ENCODE results near the gene CLEC4G.

Gene CLEC4G

GRCh38 chr19:7698583-7698982 is 33.3 kb downstream of the CLEC4G start:
- no peak for DNase-seq (ENCODE audit: low read depth in 2 of 2, low spot score in 1 of 2)

- DNase-seq (ENCODE audit: low read depth in 2 of 2, low spot score in 1 of 2), result no peak
Measured at GRCh38 chr19:7697721-7698287, 34.1 kb downstream of the CLEC4G start.

DNA sequence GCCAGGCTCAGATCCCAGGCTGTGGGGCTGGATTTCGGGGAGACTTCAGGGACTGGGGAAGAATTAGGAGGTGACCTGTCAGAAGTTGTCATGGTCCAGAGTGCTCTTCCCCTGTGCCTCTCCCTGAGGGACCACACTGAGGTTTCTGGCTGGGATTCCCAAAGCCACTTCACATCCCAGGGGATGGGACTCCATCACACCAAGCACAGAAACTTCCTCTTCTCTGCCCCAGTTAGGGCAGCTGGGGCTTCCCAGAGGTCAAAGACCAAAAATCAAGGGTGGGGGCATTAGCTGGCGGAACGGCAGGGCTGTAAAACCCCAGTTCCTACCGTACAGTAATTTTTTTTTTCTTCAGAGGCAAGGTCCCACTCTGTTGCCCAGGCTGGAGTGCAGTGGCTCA is 37.4 kb downstream of the CLEC4G start:
- no peak for DNase-seq (ENCODE audit: low read depth in 2 of 2, low spot score in 1 of 2)

- DNase-seq (ENCODE audit: low read depth in 2 of 2, low spot score in 1 of 2), result no peak
Measured at GRCh38 chr19:7692417-7693088, 39.4 kb downstream of the CLEC4G start.

DNA sequence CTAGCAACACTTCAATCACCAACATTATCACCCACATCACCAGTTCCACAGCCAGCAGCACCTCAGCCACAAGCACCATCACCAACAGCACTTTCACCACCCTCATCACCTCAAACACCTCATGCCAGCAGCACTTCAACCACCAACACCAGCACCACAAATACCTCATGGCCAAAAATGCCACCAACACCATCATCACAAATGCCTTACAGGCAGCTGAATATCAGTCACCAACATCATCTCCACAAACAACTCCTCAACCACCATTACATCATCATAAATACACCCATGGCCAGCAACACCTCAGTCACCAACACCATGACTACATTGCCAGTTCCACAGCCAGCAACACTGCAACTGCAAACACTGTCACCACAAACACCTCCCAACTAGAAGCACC is 40.4 kb downstream of the CLEC4G start:
- no peak for DNase-seq (ENCODE audit: low read depth in 2 of 2, low spot score in 1 of 2)

GRCh38 chr19:7690779-7691258 is 41.1 kb downstream of the CLEC4G start:
- no peak for DNase-seq (ENCODE audit: low read depth in 2 of 2, low spot score in 1 of 2)

- no peak for DNase-seq (ENCODE audit: low read depth in 2 of 2, low spot score in 1 of 2)
Measured at GRCh38 chr19:7689165-7689564, 42.7 kb downstream of the CLEC4G start.

DNA sequence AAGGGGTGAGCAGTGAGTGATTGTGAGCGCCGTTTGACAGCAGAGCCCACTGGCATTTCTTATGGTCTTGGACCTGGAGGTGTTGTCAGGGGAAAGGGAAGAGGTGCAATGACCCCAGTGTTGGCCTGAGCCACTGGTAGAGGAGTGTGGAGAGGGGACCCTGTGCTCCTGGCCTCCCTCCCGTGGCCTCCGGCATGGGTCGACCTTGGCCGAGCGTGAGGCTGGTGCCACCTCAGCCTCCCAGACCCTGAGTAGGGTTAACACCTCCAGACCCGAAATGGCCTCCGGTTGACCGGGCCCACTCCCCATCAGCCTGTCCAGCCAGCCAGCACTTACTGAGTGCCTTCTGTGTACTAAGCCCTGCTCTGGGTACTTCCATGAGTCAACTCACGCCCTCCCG is 44.7 kb downstream of the CLEC4G start:
- DNase-seq (ENCODE audit: low read depth in 2 of 2, low spot score in 1 of 2), result no peak

- DNase-seq (ENCODE audit: low read depth in 2 of 2, low spot score in 1 of 2), result no peak
Measured at GRCh38 chr19:7685546-7686445, 46.1 kb downstream of the CLEC4G start.

- DNase-seq (ENCODE audit: low read depth in 2 of 2, low spot score in 1 of 2), result no peak
Measured at GRCh38 chr19:7682175-7682855, 49.6 kb downstream of the CLEC4G start.

GRCh38 chr19:7681340-7682174 is 50.4 kb downstream of the CLEC4G start:
- DNase-seq (ENCODE audit: low read depth in 2 of 2, low spot score in 1 of 2), result peak; percentile 66 to 71

DNA sequence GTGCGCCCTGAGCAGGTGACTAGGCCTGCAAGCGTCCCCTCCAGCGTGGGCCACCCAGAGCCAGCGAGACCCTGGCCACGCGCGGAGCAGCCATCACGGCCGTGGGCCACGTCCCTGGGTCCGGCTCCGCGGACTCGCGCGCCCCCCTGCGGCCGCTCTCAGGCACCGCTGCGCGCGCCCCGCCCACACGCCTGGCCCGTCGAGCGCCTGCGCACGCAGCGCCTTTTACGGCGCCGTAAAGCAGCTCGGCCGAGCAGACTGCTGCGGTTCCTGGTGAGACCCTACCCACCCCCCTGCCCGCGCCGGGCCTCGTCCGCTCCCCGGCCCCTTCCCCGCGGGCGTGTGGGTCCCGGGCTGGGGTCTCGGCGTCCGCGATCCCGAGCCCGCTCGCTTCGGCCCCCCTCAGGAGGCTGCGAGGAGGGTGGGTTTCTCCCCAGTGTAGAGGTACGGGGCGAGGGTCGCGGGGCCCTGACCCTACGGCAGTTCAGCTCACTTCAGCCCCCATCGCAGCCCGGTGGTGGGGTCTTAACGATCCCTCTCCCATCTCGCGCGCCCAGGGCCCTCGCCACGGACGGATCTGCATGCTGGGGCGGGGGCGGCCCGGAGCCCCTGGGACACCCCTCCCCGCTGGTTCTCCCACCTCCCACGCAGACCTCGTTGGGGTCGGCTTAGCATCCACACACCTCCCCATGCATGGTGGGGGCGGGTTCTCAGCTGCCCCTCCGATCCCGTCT is 51.1 kb downstream of the CLEC4G start, which contains the start of gene TRAPPC5:
TSS of gene TRAPPC5 (plus strand) at position 228 of the 734 bp plus-strand sequence. CDS start 1,421 bp downstream, outside the sequence.
- DNase-seq (ENCODE audit: low read depth in 2 of 2, low spot score in 1 of 2), result peak; percentile 64 to 74

DNA sequence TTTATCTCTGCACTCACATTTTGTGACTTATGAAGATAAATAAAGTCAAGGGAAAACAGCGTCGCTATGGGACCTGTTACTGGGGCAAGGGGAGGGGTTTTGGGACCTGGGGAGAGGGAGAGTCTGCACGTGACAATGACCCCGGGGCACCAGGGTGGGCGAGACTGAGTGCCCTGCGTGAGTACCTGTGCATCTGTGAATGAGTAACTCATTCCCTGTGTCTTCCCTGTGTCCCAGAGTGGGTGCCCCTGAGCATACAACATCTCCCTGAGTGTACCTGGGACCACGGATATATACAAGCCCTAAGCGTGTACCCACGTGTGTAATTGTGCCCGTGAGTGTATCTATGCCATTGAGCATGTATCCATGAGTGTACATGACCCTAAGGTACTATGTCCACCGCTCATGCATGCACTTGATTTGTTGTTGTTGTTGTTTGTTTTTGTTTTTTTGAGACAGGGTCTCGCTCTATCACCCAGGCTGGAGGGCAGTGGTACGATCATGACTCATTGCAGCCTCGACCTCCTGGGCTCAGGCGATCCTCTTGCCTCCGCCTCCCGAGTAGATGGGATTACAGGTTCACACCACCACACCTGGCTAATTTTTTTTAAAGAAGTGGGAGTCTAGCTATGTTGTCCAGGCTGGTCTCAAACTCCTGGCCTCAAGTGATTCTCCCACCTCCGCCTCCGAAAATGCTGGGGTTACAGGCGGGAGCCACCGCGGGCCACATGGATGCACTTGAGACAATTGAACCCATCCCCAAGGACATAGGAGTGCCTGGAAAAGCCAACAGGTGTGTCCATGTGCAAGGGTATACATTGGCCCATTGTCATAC is 51.9 kb downstream of the CLEC4G start:
- DNase-seq (ENCODE audit: low read depth in 2 of 2, low spot score in 1 of 2), result no peak

- peak in 1 of 2 donors; percentile 47 for DNase-seq (ENCODE audit: low read depth in 2 of 2, low spot score in 1 of 2)
Measured at GRCh38 chr19:7678971-7679751, 52.7 kb downstream of the CLEC4G start.

Data from stimulated activated CD8-positive, alpha-beta memory T cell treated with anti-CD3 and anti-CD28 coated beads, Interleukin-4, amount 100 ng/mL, for 4 hours (primary cell).